GM12872 (cell line): ENCODE measurements around the gene LRRC58.
A peak's percentile ranks its signal among the peaks of the same experiment; 100 is the strongest.

Experiments
- TF ChIP-seq, protein P1 (sequence below): IDR thresholded peaks from 3 replicates; pipeline ENCODE4 v1.5.1; 2011; ENCODE audit warnings: low read depth, mild to moderate bottlenecking, low read length, moderate library complexity; ENCODE audit not compliant: insufficient read depth

Gene LRRC58

DNA sequence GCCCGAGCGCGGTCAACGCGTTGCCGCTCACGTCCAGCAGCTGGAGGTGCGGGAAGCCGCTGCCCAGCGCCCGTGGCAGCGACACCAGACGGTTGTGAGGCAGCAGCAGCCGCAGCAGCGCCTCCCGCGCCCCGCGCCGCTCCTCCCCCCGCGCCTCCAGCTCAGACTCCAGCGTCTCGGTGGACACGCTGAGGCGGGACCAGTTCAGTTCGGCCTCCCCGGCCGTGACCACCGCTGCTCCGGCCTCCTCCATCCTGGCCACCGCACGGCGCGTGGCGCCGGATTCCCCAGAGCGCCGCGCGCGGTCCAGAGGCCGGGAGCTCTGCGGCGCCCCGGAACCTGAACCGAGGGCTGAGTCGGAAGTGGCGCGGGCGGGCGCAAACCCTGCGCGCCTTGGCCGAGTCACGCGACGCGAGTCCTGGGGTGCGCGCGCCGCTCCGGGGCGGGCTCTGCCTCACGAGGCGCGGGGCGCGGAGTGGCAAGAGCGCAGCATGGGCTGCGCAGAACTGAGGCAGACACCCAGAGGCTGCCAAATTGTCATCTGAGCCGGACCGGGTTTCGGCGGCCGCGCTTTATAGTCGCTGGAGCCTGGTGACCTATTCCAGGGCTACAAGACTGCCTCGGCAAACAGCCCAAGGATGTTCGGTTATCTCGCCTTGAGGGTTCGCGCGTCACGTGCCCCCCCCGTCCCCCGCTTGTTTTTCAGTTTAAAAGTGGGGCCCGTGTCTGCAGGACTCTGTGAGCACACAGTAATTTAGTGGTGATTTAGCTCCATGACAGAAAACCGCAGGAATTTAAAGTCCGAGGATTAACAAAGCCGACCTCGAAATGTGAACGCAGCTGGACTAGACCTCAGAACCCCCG lies at the start of gene LRRC58:
Gene LRRC58 (minus strand): TSS at position 364 of the 864 bp plus-strand sequence. CDS start 111 bp downstream, at position 253.
- TF ChIP-seq, protein P1, sequence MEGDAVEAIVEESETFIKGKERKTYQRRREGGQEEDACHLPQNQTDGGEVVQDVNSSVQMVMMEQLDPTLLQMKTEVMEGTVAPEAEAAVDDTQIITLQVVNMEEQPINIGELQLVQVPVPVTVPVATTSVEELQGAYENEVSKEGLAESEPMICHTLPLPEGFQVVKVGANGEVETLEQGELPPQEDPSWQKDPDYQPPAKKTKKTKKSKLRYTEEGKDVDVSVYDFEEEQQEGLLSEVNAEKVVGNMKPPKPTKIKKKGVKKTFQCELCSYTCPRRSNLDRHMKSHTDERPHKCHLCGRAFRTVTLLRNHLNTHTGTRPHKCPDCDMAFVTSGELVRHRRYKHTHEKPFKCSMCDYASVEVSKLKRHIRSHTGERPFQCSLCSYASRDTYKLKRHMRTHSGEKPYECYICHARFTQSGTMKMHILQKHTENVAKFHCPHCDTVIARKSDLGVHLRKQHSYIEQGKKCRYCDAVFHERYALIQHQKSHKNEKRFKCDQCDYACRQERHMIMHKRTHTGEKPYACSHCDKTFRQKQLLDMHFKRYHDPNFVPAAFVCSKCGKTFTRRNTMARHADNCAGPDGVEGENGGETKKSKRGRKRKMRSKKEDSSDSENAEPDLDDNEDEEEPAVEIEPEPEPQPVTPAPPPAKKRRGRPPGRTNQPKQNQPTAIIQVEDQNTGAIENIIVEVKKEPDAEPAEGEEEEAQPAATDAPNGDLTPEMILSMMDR = peak; percentile 40; the same call in 2 of the 3 replicates

DNA sequence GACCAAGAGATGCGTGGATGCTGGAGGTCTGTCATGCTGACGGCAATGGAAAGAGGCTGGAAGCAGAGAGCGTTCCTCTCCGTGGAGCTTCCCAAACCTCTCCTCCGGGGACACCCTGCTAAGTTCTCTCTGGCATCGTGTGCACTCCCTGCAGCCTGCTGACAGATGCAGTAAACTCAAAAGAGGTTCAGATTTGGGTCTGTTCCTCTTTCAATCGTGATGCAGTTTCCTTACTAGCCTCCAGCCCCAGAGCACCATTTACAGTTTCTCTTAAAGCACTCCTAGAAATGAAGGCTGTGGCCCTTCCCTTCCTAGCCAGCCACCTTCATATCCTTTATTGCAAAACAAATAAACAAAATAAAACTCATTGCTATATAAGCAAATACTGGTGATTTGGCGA lies 47.3 kb upstream of the LRRC58 start:
- TF ChIP-seq, protein P1 = no peak

GRCh38 chr3:120394347-120394746 lies 45.2 kb upstream of the LRRC58 start:
- TF ChIP-seq, protein P1 = no peak

DNA sequence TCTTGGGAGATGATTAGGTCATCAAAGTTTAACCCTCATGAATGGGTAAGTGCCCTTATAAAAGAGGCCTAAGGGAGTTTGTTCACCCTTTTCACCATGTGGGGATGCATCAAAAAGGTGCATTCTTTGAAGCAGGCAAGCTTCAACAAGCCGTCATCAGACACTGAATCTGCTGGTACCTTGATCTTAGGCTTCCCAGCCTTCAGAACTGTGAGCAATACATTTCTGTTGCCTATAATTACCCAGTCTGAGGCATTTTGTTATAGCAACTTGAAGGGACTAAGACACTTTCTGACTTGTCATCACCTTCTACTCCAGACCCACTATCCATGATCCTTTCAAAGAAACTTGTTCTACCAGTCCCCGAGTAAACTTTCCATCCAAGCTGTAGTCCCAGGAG lies 44.6 kb upstream of the LRRC58 start:
- TF ChIP-seq, protein P1 = no peak

- TF ChIP-seq, protein P1 = no peak
These were observed 44.1 kb upstream of the LRRC58 start for GRCh38 chr3:120393243-120393642.

- TF ChIP-seq, protein P1 = no peak
These were observed 33.8 kb upstream of the LRRC58 start for GRCh38 chr3:120382941-120383447.

GRCh38 chr3:120381503-120381902 lies 32.3 kb upstream of the LRRC58 start:
- TF ChIP-seq, protein P1 = no peak
